Measurements from ENCODE around the gene TRAPPC3. TPM values are rescaled to one million over a fixed set of nuclear protein-coding genes. Genes with fewer than 3 reads are reported as not detected.

Gene TRAPPC3
- total and polyA plus RNA-seq, 4 donors: 37.3 to 83.9 (median 61.3) TPM

DNA sequence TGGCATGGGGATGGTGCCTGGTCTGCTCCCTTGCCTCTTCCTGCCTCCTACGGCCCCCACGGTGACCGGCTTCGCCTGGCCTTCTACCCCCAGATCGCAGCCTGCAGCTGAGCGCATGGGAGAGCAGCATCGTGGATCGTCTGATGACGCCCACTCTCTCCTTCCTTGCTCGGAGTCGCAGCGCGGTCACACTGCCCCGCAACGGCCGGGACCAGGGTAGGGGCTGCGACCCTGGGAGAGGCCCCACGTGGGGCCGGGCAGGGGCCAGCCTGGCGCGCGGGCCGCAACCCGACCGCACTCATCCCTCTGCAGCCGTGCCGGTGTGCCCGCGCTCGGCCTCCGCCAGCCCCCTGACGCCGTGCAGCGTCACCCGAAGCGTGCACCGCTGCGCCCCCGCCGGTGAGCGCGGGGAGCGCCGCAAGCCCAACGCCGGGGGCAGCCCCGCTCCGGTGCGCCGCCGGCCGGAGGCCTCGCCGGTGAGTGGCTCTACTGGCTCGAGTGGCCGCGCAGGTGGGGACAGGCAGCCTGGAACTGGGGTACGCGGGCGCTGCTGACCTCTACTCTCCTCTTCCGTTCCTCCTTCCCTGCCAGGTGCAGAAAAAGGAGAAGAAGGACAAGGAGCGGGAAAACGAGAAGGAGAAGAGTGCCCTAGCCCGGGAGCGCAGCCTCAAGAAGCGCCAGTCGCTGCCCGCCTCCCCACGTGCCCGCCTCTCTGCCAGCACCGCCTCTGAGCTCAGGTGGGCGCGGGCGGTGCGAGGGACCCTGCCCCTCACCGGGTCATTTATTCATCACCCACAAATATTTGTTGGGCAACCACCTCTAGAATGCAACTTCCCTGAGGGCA, 27.0 kb upstream of the TRAPPC3 start:
- Histone ChIP-seq H3K4me1 (ENCODE audit: control insufficient read depth in 5 of 5, insufficient read depth in 5 of 5, low read length in 5 of 5) (peaks cover 0 to 4% (median 0%) of the 10 kb centered on the region in 5 donors), H3K4me3 (no peak overlapping the region), H3K9me3 (ENCODE audit: control insufficient read depth in 4 of 4, insufficient read depth in 3 of 4, low read length in 3 of 4) (no peaks in the 10 kb centered on the region), H3K36me3 (ENCODE audit: control insufficient read depth in 4 of 4, insufficient read depth in 4 of 4, low read length in 4 of 4) (peaks cover 43 to 94% (median 57%) of the 10 kb centered on the region in 4 donors), H3K27me3 (ENCODE audit: control insufficient read depth in 3 of 3, insufficient read depth in 3 of 3, low read length in 2 of 3) (no peaks in the 10 kb centered on the region), H3K27ac (ENCODE audit: low read depth in 1 of 2, low read length in 1 of 2) (peak overlapping the region in 1 of 2 donors; percentile 73), H3K9ac (ENCODE audit: insufficient read depth in 1 of 2, low read length in 2 of 2) (no peak overlapping the region)
- WGBS, 2 donors: 90 to 91% methylated on average over 57 to 76 of the region's 76 CpGs
- TF ChIP-seq, protein P1, sequence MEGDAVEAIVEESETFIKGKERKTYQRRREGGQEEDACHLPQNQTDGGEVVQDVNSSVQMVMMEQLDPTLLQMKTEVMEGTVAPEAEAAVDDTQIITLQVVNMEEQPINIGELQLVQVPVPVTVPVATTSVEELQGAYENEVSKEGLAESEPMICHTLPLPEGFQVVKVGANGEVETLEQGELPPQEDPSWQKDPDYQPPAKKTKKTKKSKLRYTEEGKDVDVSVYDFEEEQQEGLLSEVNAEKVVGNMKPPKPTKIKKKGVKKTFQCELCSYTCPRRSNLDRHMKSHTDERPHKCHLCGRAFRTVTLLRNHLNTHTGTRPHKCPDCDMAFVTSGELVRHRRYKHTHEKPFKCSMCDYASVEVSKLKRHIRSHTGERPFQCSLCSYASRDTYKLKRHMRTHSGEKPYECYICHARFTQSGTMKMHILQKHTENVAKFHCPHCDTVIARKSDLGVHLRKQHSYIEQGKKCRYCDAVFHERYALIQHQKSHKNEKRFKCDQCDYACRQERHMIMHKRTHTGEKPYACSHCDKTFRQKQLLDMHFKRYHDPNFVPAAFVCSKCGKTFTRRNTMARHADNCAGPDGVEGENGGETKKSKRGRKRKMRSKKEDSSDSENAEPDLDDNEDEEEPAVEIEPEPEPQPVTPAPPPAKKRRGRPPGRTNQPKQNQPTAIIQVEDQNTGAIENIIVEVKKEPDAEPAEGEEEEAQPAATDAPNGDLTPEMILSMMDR (IDR thresholded peaks at IDR 0.05; ENCODE audit: control extremely low read depth, extremely low read depth): no peak
- DNase-seq (no peak), ATAC-seq (ENCODE audit: insufficient read depth, low FRiP score) (no peak)

DNA sequence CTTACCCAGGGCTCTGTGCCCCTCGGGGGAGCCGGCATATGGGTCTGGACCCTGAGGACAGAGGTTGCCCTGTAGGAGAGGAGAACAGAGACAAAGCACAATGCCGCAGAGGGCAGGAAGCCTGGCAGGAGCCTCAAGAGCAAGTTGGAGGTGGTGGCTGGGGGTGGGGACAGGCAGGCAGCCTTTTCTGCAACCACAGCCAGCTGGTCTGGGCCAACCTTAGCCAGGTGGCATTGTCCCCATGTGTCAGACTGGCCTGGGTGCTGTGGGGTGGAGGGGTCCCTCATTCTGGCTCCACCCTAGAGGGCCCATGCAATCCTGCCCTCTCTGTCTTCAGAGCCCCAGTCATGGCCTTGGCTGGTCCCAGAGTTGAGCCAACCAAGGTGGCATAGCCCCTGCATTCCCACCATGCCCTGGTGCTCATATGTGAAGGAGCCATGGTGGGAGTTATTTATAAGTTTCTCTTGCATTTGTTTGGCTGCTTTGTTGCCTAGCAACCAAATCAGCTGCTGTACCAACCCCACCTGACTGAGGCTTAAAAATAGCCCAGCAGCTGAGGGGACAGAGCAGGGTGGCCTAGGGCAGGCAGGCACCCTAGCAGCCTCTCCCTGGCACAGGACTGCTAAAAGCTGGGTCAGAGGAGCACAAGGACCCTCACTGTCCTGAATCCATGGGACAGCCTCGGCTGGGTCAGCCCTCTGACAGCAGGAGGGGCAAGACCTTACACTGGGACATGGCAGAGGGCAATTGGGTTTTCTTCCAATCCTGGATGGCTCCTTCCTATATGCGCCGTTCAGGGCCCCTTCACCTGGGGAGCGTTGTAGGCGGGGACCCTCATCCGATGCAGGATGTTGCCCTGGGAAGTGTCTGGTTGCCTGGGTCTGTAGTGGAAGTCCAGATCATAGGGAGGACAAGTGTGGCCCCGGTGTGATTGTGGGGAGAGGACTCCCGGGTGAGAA, 26.1 kb upstream of the TRAPPC3 start:
- peak in 2 of 3 donors; percentile 38 to 45 for DNase-seq
- Histone ChIP-seq H3K4me1 (ENCODE audit: control insufficient read depth in 5 of 5, insufficient read depth in 5 of 5, low read length in 5 of 5) (peaks cover 0 to 7% (median 0%) of the 10 kb centered on the region in 5 donors), H3K36me3 (ENCODE audit: control insufficient read depth in 4 of 4, insufficient read depth in 4 of 4, low read length in 4 of 4) (peaks cover 35 to 92% (median 60%) of the 10 kb centered on the region in 4 donors), H3K4me3 (no peak overlapping the region), H3K9me3 (ENCODE audit: control insufficient read depth in 4 of 4, insufficient read depth in 3 of 4, low read length in 3 of 4) (no peaks in the 10 kb centered on the region), H3K9ac (ENCODE audit: insufficient read depth in 1 of 2, low read length in 2 of 2) (no peak overlapping the region), H3K27ac (ENCODE audit: low read depth in 1 of 2, low read length in 1 of 2) (peak overlapping the region; percentile 46 to 73), H3K27me3 (ENCODE audit: control insufficient read depth in 3 of 3, insufficient read depth in 3 of 3, low read length in 2 of 3) (no peaks in the 10 kb centered on the region)
- 87 to 88% methylated on average over 11 of the region's 11 CpGs for whole genome bisulfite sequencing, 2 donors
- no peak for ATAC-seq (ENCODE audit: insufficient read depth, low FRiP score)
- TF ChIP-seq, protein P1 (IDR thresholded peaks at IDR 0.05; ENCODE audit: control extremely low read depth, extremely low read depth): no peak

DNA sequence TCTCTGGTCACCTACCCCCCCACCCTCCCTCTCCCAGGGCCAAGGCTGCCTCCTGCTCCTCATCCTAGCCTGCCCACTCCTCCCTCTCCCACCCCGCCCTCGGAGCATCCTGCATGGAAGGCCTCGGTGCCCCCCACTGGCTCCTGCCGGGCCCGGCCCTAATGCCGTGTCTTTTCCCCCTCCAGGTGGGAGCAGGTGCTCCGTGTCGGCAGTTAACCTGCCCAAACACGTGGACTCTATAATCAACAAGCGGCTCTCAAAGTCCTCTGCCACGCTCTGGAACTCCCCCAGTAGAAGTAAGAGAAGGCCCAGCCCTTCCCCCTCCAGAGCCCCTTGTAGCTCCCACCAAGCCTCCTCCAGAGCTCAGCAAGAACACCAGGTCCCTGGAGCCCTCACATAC, 25.4 kb upstream of the TRAPPC3 start:
- H3K36me3 ChIP-seq (ENCODE audit: control insufficient read depth in 4 of 4, insufficient read depth in 4 of 4, low read length in 4 of 4): peaks cover 28 to 85% (median 58%) of the 10 kb centered on the region in 4 donors
- H3K4me1 ChIP-seq (ENCODE audit: control insufficient read depth in 5 of 5, insufficient read depth in 5 of 5, low read length in 5 of 5): peaks cover 0 to 7% (median 0%) of the 10 kb centered on the region in 5 donors
- TF ChIP-seq, protein P1 (IDR thresholded peaks at IDR 0.05; ENCODE audit: control extremely low read depth, extremely low read depth): no peak
- peak overlapping the region; percentile 46 to 73 for H3K27ac ChIP-seq (ENCODE audit: low read depth in 1 of 2, low read length in 1 of 2)
- ATAC-seq (ENCODE audit: insufficient read depth, low FRiP score): no peak
- no peak for DNase-seq
- H3K9ac ChIP-seq (ENCODE audit: insufficient read depth in 1 of 2, low read length in 2 of 2): no peak overlapping the region
- no peaks in the 10 kb centered on the region for H3K9me3 ChIP-seq (ENCODE audit: control insufficient read depth in 4 of 4, insufficient read depth in 3 of 4, low read length in 3 of 4)
- 85 to 90% methylated on average over 11 of the region's 11 CpGs for WGBS, 2 donors
- no peak overlapping the region for H3K4me3 ChIP-seq
- H3K27me3 ChIP-seq (ENCODE audit: control insufficient read depth in 3 of 3, insufficient read depth in 3 of 3, low read length in 2 of 3): no peaks in the 10 kb centered on the region

All from lung (tissue), 12 donors.